Urinary bladder (tissue), 4 donors: Measurements from ENCODE around the gene OS9. TPM values are rescaled to one million over a fixed set of nuclear protein-coding genes. Genes with fewer than 3 reads are reported as not detected.

ENCODE experiments used
- DNase-seq: peaks from one replicate; pipeline ENCODE4 v3.0.0-alpha.2; 2015; ENCODE audit errors: extremely low spot score
- H3K27ac ChIP-seq: one replicate; pipeline ENCODE4 v1.5.1; 2013; ENCODE audit warnings: low read depth, mild to moderate bottlenecking, moderate library complexity
- H3K36me3 ChIP-seq: one replicate; pipeline ENCODE4 v1.6.1; 2013; ENCODE audit warnings: mild to moderate bottlenecking, moderate library complexity; ENCODE audit not compliant: insufficient read depth
- H3K4me1 ChIP-seq: one replicate; pipeline ENCODE4 v1.6.1; 2013; ENCODE audit warnings: mild to moderate bottlenecking, moderate library complexity; ENCODE audit not compliant: insufficient read depth
- H3K4me3 ChIP-seq: one replicate; pipeline ENCODE4 v1.5.1; 2013; ENCODE audit warnings: low read depth, low read length
- WGBS: extraction: QIAGEN DNeasy Blood & Tissue Kit; methylation state at CpG from one replicate; pipeline ENCODE4 v1.1.7; 2013; 5-methylcytosine and 5-hydroxymethylcytosine counted together
- polyA plus RNA-seq: library from polyadenylated mRNA; stranded (reverse); fragments of 200-250 nt; gene quantifications from one replicate; pipeline ENCODE4 v1.2.3, GENCODE V29; 2013
- total RNA-seq: library from RNA; depleted of rRNA; stranded (reverse); fragments of >200 nt; gene quantifications from one replicate; pipeline ENCODE4 v1.2.3, GENCODE V29; 2014
- donor health status: healthy with polysubstance abuse.
- donor health status: healthy.

The OS9 gene
- total and polyA plus RNA-seq, 2 donors: 137 to 257 TPM

DNA sequence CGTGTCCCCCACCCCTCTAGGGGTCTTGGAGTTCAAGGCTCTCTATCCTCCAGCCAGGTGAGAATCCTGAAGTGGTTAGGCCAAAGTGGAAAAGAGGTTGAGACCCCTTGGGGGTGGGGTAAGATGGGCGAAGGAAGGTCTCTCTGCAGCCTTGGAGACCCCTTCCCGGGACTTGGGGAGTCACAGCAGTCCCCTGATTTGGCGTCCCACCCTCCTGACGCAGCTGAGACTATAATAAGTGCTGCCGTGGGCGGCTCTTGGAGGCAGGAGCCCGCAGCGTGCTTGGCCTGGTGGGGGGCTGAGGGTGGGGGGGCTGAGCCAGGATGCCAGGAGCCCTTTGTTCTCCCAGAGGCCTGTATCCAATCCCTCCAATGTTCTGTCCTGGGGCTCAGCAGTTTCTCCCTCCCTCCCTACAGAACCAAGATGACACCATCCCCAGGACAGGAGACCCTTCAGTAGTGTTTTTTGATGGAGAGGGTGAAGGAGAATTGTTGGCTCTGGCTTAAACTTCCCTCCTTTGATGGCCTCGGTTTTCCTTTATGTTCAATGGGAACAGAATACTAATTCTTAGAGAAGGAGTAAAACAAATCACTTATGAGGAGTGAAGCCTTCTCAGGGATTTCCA is 46.1 kb downstream of the OS9 start:
- no peak for DNase-seq
- no peak overlapping the region for H3K27ac ChIP-seq
- H3K36me3 ChIP-seq: no peaks in the 10 kb centered on the region
- H3K4me1 ChIP-seq: no peaks in the 10 kb centered on the region
- no peak overlapping the region for H3K4me3 ChIP-seq
- 30% methylated on average over 10 of the region's 10 CpGs for WGBS

GRCh38 chr12:57740656-57741412 is 46.9 kb downstream of the OS9 start:
- H3K27ac ChIP-seq: no peak overlapping the region
- no peak for DNase-seq
- no peaks in the 10 kb centered on the region for H3K4me1 ChIP-seq
- H3K36me3 ChIP-seq: no peaks in the 10 kb centered on the region
- no peak overlapping the region for H3K4me3 ChIP-seq
- WGBS: 55% methylated on average over 5 of the region's 5 CpGs

GRCh38 chr12:57741413-57741789 is 47.5 kb downstream of the OS9 start:
- Histone ChIP-seq H3K36me3 (no peaks in the 10 kb centered on the region), H3K27ac (no peak overlapping the region), H3K4me3 (no peak overlapping the region), H3K4me1 (no peaks in the 10 kb centered on the region)
- 88% methylated on average over 1 of the region's 1 CpG for WGBS
- no peak for DNase-seq

DNA sequence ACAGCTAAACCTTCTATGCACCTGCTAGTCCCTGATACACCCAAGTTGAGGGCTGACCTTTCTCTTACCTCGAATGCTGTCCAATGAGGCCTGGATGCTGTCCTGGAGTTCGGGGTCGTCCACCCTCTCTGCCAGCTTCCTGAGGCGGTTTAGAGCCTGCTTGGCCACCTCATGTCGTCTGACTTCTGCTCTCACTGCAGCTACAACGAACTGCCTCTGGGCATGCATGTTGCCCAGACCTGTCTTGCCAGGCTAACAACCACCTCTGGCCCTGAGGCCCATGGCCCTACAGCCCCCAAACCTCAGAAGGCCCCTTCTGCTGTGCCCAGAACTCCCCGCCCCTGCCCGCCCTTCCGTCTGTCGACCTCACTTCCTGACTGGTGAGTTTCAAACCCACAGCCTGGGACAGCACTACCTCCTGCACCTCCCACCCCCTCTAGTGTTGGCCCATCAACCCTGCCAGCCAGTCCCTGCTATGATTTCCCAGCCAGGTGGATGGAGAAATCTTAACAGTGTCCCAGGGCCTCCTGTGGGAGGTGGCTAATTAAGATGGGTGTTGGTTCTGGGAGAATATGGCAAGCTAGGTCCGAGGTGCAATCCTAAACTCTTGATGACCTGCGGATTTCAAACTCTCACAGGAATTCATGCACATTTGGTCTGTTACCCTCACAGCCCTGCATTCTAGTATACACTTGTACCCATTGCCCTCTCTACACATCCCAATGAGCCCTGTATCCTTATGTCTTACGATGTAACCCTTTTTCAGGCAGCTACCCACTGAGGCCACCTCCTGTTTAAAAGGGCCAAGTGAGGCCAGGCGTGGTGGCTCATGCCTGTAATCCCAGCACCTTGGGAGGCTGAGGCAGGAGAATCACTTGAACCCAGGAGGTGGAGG is 48.2 kb downstream of the OS9 start:
- Histone ChIP-seq H3K4me3 (no peak overlapping the region), H3K27ac (no peak overlapping the region), H3K4me1 (no peaks in the 10 kb centered on the region), H3K36me3 (no peaks in the 10 kb centered on the region)
- DNase-seq: no peak
- 47% methylated on average over 14 of the region's 14 CpGs for WGBS

DNA sequence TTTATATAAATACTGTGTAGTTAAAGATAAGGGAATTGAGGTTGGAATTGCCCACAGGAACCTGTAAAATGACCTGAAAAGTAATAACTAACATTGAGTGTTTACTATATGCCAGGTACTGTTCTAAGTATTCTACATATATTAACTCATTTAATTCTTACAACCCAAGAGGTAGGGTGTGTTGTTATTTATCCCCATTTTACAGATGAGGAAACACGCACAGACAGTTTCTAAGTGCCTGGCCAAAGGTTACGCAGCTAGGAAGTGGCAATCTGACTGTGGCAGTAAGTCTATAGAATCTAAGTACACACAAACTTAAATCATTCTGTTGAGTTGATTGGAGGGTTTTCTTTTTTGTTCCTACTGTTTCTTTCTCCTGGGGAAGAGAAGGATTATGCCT is 49.8 kb downstream of the OS9 start:
- WGBS: 89% methylated on average over 2 of the region's 2 CpGs
- DNase-seq: no peak
- Histone ChIP-seq H3K4me3 (no peak overlapping the region), H3K36me3 (no peaks in the 10 kb centered on the region), H3K27ac (no peak overlapping the region), H3K4me1 (no peaks in the 10 kb centered on the region)

DNA sequence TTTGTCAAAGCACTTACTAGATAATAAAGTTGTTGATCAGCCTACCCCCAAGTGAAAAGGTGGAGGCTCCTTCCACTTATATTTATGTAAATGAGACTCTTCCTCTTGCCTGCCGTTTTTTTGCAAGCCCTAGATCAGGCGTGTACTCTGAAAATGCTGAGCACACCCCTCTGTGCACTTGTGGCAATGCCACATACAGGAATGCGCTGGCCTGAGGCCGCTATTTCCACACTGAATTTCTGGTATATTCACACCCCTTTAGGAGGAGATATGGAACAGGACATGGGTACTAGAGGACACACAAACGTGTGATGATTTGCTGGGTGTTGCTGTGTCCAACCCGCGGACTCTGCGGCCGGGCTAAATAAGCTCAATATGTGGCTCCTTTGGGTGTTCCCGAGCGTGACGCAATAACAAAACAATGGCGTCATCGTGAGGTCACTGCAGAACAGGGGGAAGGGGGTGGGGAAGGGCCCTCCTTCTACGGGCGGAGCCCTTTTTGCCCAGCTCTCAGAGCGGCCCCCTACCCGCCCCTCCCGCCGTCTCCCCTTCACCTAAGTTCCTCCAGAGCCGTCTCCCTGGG is 50.4 kb downstream of the OS9 start:
- Histone ChIP-seq H3K4me3 (peak overlapping the region; percentile 42), H3K27ac (peak overlapping the region; percentile 77), H3K4me1 (no peaks in the 10 kb centered on the region), H3K36me3 (no peaks in the 10 kb centered on the region)
- WGBS: 13% methylated on average over 21 of the region's 21 CpGs
- DNase-seq: no peak

- under 1% methylated on average over 29 of the region's 29 CpGs for WGBS
- Histone ChIP-seq H3K4me1 (no peaks in the 10 kb centered on the region), H3K27ac (peak within 1 kb of the TSS; percentile 92), H3K4me3 (peak within 1 kb of the TSS; percentile 42), H3K36me3 (no peaks in the 10 kb centered on the region)
- DNase-seq: peak; percentile 97
Measured at GRCh38 chr12:57744777-57745484, 51.0 kb downstream of the OS9 start, which contains the start of gene TSPAN31. TSPAN31 (plus strand) TSS chr12:57745039; CDS start chr12:57745155, 116 bp downstream.

DNA sequence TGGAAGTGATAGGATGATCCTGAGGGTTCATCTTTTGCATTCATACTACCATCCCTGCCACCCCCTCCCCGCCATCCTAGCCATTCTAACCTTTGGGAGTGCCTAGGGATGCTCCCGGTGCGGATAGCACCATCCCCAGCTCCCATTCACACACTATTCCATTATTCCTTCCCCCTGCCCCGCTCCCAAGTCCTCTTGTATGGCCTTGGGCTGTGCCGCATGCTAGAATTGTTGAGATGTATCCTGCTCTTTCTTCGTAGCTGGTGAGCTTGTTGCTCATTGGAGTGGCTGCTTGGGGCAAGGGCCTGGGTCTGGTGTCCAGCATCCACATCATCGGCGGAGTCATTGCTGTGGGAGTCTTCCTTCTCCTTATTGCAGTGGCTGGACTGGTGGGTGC is 51.6 kb downstream of the OS9 start:
- H3K4me1 ChIP-seq: no peaks in the 10 kb centered on the region
- no peaks in the 10 kb centered on the region for H3K36me3 ChIP-seq
- peak overlapping the region; percentile 92 for H3K27ac ChIP-seq
- 42% methylated on average over 8 of the region's 8 CpGs for WGBS
- H3K4me3 ChIP-seq: peak overlapping the region; percentile 42
- DNase-seq: no peak

DNA sequence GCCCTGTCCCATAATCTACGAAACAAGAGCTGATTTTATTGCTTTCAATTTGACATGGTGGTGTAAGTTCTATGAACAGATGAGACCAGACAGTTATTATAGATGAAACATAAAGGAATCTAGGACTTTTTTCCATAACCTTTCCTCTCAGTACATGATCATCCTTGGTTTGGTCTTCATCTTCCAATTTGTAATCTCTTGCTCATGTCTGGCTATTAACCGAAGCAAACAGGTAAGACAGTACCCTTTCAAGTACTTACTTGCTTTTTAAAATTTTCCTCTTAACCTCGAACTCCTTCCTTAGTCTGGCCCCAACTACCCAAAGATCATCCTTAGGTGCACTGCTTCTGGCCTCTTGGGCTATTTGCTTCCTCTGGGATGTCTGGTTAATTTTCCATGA is 52.1 kb downstream of the OS9 start:
- DNase-seq: no peak
- H3K4me1 ChIP-seq: no peaks in the 10 kb centered on the region
- 88% methylated on average over 3 of the region's 3 CpGs for WGBS
- no peak overlapping the region for H3K4me3 ChIP-seq
- no peaks in the 10 kb centered on the region for H3K36me3 ChIP-seq
- H3K27ac ChIP-seq: no peak overlapping the region

- no peak for DNase-seq
- H3K4me3 ChIP-seq: no peak overlapping the region
- WGBS: 91% methylated on average over 5 of the region's 5 CpGs
- no peaks in the 10 kb centered on the region for H3K36me3 ChIP-seq
- no peak overlapping the region for H3K27ac ChIP-seq
- H3K4me1 ChIP-seq: no peaks in the 10 kb centered on the region
Measured at GRCh38 chr12:57749061-57749460, 55.1 kb downstream of the OS9 start.

GRCh38 chr12:57750561-57751431 is 56.9 kb downstream of the OS9 start:
- Histone ChIP-seq H3K4me1 (no peaks in the 10 kb centered on the region), H3K4me3 (no peak overlapping the region), H3K36me3 (no peaks in the 10 kb centered on the region), H3K27ac (no peak overlapping the region)
- WGBS: 88% methylated on average over 15 of the region's 15 CpGs
- DNase-seq: no peak

GRCh38 chr12:57751432-57751787 is 57.5 kb downstream of the OS9 start:
- Histone ChIP-seq H3K4me1 (no peaks in the 10 kb centered on the region), H3K36me3 (no peaks in the 10 kb centered on the region), H3K27ac (no peak overlapping the region), H3K4me3 (peak overlapping the region; percentile 55)
- DNase-seq: no peak
- 10% methylated on average over 8 of the region's 8 CpGs for WGBS
